HL-60 (cell line): ENCODE data around the gene LY6G5B.

Experiments used
- CTCF ChIP-seq: IDR thresholded peaks from one replicate; pipeline ENCODE4 v1.5.1; 2011; ENCODE audit warnings: low read length, control low read depth, inconsistent platforms; ENCODE audit not compliant: insufficient read depth
- GABPA ChIP-seq: IDR thresholded peaks from 2 replicates; pipeline ENCODE4 v1.6.1; 2012; ENCODE audit warnings: low read depth
- POLR2AphosphoS5 ChIP-seq: IDR thresholded peaks from 2 replicates; pipeline ENCODE4 v1.6.1; 2012; ENCODE audit warnings: low read depth
- SPI1 ChIP-seq: IDR thresholded peaks from 2 replicates; pipeline ENCODE4 v1.6.1; 2012; ENCODE audit warnings: low read depth, mild to moderate bottlenecking, borderline replicate concordance
- TF ChIP-seq, protein P1 (sequence below): IDR thresholded peaks from 2 replicates; pipeline ENCODE4 v1.6.1; 2012; ENCODE audit warnings: low read depth; ENCODE audit not compliant: insufficient replicate concordance

DNA sequence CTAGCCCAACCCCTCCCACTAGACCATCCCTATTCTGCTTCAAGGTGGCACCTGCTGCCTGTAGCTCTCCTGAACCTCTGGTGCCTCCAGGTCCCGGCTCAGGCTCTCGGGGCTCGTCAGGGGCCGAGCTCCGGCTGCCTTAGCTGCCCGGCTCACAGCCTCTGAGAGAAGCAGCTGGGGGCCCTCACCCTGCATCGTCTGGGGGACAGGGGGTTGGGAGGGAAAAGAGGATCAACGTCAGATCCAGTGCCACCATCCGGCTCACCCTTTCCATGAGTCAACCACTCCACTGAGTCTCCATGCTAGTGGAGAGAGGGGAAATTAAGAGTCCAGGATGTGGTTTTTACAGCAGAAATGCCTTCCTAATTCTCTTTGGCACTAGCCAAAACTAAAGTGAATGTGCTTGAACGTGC, 30.3 kb upstream of the LY6G5B start:
- TF ChIP-seq CTCF, result no peak
- TF ChIP-seq POLR2AphosphoS5, result no peak
- TF ChIP-seq, protein P1, sequence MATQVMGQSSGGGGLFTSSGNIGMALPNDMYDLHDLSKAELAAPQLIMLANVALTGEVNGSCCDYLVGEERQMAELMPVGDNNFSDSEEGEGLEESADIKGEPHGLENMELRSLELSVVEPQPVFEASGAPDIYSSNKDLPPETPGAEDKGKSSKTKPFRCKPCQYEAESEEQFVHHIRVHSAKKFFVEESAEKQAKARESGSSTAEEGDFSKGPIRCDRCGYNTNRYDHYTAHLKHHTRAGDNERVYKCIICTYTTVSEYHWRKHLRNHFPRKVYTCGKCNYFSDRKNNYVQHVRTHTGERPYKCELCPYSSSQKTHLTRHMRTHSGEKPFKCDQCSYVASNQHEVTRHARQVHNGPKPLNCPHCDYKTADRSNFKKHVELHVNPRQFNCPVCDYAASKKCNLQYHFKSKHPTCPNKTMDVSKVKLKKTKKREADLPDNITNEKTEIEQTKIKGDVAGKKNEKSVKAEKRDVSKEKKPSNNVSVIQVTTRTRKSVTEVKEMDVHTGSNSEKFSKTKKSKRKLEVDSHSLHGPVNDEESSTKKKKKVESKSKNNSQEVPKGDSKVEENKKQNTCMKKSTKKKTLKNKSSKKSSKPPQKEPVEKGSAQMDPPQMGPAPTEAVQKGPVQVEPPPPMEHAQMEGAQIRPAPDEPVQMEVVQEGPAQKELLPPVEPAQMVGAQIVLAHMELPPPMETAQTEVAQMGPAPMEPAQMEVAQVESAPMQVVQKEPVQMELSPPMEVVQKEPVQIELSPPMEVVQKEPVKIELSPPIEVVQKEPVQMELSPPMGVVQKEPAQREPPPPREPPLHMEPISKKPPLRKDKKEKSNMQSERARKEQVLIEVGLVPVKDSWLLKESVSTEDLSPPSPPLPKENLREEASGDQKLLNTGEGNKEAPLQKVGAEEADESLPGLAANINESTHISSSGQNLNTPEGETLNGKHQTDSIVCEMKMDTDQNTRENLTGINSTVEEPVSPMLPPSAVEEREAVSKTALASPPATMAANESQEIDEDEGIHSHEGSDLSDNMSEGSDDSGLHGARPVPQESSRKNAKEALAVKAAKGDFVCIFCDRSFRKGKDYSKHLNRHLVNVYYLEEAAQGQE, result no peak
- TF ChIP-seq SPI1, result no peak
- TF ChIP-seq GABPA, result no peak
